Measurements from ENCODE around the gene SEC23B.
"Not testable (repeated sequence)": the region's sequence is repeated elsewhere in the genome, so short reads cannot be mapped to it uniquely, and the experiment has no call there.

Gene SEC23B

DNA sequence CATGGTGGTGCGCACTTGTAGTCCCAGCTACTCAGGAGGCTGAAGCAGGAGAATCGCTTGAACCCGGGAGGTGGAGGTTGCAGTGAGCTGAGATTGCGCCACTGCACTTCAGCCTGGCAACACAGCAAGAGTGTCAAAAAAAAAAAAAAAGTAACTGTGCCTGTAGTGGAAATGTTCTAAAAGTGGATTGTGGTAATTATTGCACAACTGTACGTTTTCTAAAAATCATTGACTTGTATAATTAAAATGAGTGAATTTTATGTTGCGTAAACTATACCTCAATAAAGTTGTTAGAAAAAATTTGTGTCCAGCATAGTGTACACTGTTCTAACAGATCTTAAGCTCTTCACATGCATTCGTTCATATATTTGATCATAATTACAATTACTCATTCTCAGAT is 5.5 kb downstream of the SEC23B start:
- DNase-seq = no peak
- Histone ChIP-seq H3K4me1 (peaks cover 0 to 11% (median 7%) of the 10 kb centered on the region in 4 donors), H3K4me3 (no peak overlapping the region), H3K36me3 (peaks cover 23 to 58% (median 41%) of the 10 kb centered on the region in 3 donors), H3K9me3 (no peaks in the 10 kb centered on the region), H3K27me3 (no peaks in the 10 kb centered on the region), H3K27ac (no peak overlapping the region)
- intact Hi-C loops (cut with DNase I; ENCODE audit: low total_unique reads) = no loop called here
- TF ChIP-seq, protein P1, sequence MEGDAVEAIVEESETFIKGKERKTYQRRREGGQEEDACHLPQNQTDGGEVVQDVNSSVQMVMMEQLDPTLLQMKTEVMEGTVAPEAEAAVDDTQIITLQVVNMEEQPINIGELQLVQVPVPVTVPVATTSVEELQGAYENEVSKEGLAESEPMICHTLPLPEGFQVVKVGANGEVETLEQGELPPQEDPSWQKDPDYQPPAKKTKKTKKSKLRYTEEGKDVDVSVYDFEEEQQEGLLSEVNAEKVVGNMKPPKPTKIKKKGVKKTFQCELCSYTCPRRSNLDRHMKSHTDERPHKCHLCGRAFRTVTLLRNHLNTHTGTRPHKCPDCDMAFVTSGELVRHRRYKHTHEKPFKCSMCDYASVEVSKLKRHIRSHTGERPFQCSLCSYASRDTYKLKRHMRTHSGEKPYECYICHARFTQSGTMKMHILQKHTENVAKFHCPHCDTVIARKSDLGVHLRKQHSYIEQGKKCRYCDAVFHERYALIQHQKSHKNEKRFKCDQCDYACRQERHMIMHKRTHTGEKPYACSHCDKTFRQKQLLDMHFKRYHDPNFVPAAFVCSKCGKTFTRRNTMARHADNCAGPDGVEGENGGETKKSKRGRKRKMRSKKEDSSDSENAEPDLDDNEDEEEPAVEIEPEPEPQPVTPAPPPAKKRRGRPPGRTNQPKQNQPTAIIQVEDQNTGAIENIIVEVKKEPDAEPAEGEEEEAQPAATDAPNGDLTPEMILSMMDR (IDR thresholded peaks at IDR 0.05) = no peak

DNA sequence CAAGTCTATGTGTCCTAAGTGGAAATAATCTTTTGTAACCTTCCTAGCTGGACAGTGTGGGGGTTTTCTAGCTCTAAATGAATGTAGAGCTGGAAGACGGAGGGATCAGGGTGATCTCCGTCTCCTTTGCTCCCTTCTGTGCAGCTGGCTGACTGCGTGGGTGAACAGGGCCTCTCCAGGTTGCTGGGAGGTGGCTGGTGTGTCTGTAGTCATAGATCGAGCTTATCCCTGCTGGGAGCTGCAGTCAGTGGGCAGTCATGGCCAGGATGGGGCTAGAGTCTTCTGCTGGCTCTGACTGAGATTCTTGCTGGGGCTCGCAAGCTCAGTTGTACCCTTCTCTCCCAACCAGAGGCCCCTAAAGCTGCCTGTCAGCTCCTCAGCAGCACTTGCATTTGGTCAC is 6.4 kb downstream of the SEC23B start:
- no peaks in the 10 kb centered on the region for H3K27me3 ChIP-seq
- no peaks in the 10 kb centered on the region for H3K9me3 ChIP-seq
- no peak for DNase-seq
- intact Hi-C loops (cut with DNase I; ENCODE audit: low total_unique reads) = no loop called here
- peaks cover 0 to 2% (median 0%) of the 10 kb centered on the region in 4 donors for H3K4me1 ChIP-seq
- peaks cover 23 to 58% (median 41%) of the 10 kb centered on the region in 3 donors for H3K36me3 ChIP-seq
- no peak overlapping the region for H3K4me3 ChIP-seq
- TF ChIP-seq, protein P1 (IDR thresholded peaks at IDR 0.05) = no peak
- no peak overlapping the region for H3K27ac ChIP-seq

DNA sequence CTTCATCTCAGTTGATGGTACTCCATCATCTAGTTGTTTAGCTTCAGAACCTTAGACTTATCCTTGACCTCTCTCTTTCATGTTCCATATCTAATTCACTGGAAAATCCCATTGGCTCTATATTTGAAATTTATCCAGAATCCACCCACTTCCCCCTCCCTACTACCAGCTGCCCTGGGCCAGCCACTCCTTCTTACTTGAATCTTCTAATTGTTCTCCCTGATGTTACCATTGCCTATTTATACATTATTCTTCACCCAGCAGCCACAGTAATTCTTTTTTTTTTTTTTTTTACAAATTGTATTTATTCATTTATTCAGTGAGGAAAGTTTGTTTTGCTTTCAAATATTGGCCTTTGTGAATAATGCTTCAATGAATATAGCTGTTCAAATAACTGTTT is 8.2 kb downstream of the SEC23B start:
- no peak overlapping the region for H3K4me3 ChIP-seq
- H3K27ac ChIP-seq = no peak overlapping the region
- no peaks in the 10 kb centered on the region for H3K27me3 ChIP-seq
- H3K36me3 ChIP-seq = peaks cover 23 to 58% (median 41%) of the 10 kb centered on the region in 3 donors
- intact Hi-C loops (cut with DNase I; ENCODE audit: low total_unique reads) = no loop called here
- H3K9me3 ChIP-seq = no peaks in the 10 kb centered on the region
- DNase-seq = no peak
- TF ChIP-seq, protein P1 (IDR thresholded peaks at IDR 0.05) = no peak
- H3K4me1 ChIP-seq = no peaks in the 10 kb centered on the region

DNA sequence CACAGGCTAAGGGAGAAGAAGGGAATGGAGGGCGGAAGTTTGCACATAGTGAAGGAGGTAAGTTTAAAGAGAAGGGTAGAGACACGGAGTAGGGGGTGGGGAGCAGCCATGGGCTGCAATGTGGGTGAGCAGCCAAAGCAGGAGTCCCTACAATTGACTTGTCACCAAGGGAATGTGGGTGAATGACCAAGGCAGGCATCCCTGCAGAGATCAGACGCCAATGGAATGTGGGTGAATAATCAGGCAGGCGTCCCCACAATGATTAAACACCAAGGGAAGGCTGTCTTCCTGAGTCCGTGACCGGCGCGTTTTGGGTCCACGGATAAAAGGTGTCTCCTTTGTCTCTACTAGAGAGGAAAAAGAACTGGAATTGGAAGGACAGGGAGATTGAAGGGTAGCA is 14.3 kb downstream of the SEC23B start:
- H3K36me3 ChIP-seq = peaks cover 29 to 59% (median 32%) of the 10 kb centered on the region in 3 donors
- H3K27me3 ChIP-seq; intact Hi-C loops (cut with DNase I; ENCODE audit: low total_unique reads); H3K4me1 ChIP-seq; H3K27ac ChIP-seq; DNase-seq; H3K9me3 ChIP-seq; H3K4me3 ChIP-seq: not testable (repeated sequence)

DNA sequence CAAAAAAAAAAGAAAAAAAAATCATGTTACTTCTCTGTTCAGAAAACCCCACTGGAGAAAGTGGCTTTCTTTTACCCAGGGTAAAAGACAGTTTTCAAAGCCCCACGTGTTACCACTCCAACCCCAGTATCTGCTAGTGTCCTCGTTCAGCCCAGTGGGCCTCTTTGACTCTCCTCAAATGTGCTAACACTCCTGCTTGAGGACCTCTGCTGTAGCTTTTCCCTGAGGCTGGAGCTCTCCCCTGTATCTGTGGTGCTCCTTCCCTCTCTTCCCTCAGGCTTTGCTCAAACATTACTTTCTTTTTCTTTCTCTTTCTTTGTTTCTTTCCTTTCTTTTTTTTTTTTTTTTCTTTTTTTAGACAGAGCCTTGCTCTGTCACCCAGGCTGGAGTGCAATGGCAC is 15.3 kb downstream of the SEC23B start:
- peaks cover 36 to 61% (median 39%) of the 10 kb centered on the region in 3 donors for H3K36me3 ChIP-seq
- intact Hi-C loops (cut with DNase I; ENCODE audit: low total_unique reads) = no loop called here

DNA sequence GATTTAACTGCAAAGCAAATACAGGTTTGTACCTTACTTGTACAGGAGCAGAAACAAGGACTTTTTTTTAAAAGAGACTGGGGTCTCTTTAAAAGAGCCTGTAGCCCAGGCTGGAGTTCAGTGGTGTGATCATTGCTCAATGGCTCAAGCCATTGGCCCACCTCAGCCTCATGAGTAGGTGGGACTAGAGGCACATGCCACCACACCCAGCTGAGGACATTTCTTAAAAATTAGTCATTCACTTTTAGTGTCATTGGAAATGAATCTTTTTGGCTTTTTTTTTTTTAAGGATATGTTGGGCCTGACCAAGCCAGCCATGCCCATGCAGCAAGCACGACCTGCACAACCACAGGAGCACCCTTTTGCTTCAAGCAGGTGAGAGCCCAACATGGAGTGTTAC is 16.9 kb downstream of the SEC23B start:
- Histone ChIP-seq H3K9me3 (no peaks in the 10 kb centered on the region), H3K4me3 (no peak overlapping the region), H3K27ac (no peak overlapping the region), H3K4me1 (no peaks in the 10 kb centered on the region), H3K27me3 (no peaks in the 10 kb centered on the region), H3K36me3 (peaks cover 50 to 76% (median 55%) of the 10 kb centered on the region in 3 donors)
- DNase-seq = no peak
- TF ChIP-seq, protein P1 (IDR thresholded peaks at IDR 0.05) = no peak
- intact Hi-C loops (cut with DNase I; ENCODE audit: low total_unique reads) = no loop called here

More for the DNA sequence above, 15.3 kb downstream of the SEC23B start:
- TF ChIP-seq, protein P1 (IDR thresholded peaks at IDR 0.05) = no peak
- no peaks in the 10 kb centered on the region for H3K9me3 ChIP-seq
- no peak overlapping the region for H3K27ac ChIP-seq
- DNase-seq = no peak
- no peaks in the 10 kb centered on the region for H3K4me1 ChIP-seq
- H3K27me3 ChIP-seq = no peaks in the 10 kb centered on the region
- H3K4me3 ChIP-seq = no peak overlapping the region

DNA sequence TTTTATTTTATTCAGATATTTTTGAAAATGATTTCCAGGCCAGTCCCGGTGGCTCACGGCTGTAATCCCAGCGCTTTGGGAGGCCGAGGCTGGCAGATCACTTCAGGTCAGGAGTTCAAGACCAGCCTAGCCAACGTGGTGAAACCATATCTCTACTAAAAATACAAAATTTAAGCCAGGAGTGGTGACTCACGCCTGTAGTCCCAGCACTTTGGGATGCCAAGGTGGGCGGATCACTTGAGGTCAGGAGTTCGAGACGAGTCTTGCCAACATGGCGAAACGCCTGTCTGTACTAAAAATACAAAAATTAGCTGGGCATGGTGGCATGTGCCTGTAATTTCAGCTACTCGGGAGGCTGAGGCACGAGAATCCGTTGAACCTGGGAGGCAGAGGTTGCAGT is 19.0 kb downstream of the SEC23B start:
- H3K4me3 ChIP-seq; DNase-seq; intact Hi-C loops (cut with DNase I; ENCODE audit: low total_unique reads); H3K27ac ChIP-seq; H3K4me1 ChIP-seq; H3K9me3 ChIP-seq; H3K27me3 ChIP-seq: not testable (repeated sequence)
- H3K36me3 ChIP-seq = peaks cover 66 to 84% (median 69%) of the 10 kb centered on the region in 3 donors

Data from tibial artery (tissue), 4 donors.